HepG2 (cell line): Measurements from ENCODE around the gene SAMD8. TPM values are rescaled to one million over a fixed set of nuclear protein-coding genes. Genes with fewer than 3 reads are reported as not detected.

Experiments
- ATAC-seq: fragments of 200-7000 bp; cut with Tn5 transposase; 3 replicates; pipeline ENCODE4 v1.9.1; 2020; ENCODE audit warnings: mild to moderate bottlenecking, moderate library complexity
- BruUV-seq: library from RNA; stranded (reverse); fragments of 400-500 nt; replicated peaks from 2 replicates; lab custom pipeline; 2021; lab: Mats Ljungman, UMichigan
- CTCF ChIA-PET: fragments of 300-600 bp; formaldehyde crosslinking; extraction: SDS; loops from one replicate; lab custom pipeline; 2021; ENCODE audit warnings: low total read pairs, inconsistent platforms, low intra/inter-chr PET ratio; lab: Yijun Ruan, JAX
- POLR2A ChIA-PET: fragments of 350-600 bp; sonication (Branson Sonifier 250); formaldehyde crosslinking; loops from one replicate; lab custom pipeline; 2020; ENCODE audit warnings: antibody characterized with exemption, inconsistent platforms; lab: Yijun Ruan, JAX
- DNase-seq: peaks from one replicate; pipeline ENCODE4 v3.0.0-alpha.2; 2015; ENCODE audit warnings: low spot score
- FAIRE-seq: peaks from 3 replicates; lab custom pipeline; 2011; peaks lifted over from hg19 to GRCh38; lab: Jason Lieb, UNC
- H2AFZ ChIP-seq: one replicate; pipeline ENCODE4 v1.6.1; 2011; ENCODE audit warnings: low read length, inconsistent platforms
- H3K27ac ChIP-seq: fragments of 300-600 bp; 3 replicates; pipeline ENCODE4 v1.8.0; 2011; ENCODE audit warnings: mixed run types, mild to moderate bottlenecking, mixed read lengths, low read length, inconsistent platforms; ENCODE audit not compliant: insufficient read depth; ENCODE audit errors: extremely low read length
- H3K27me3 ChIP-seq, 2 experiments: fragments of 200-600 bp in 1 of 2; 2 replicates in 1 of 2; 3 replicates in 1 of 2; pipeline versions ENCODE4 v1.6.0 to v1.8.0; 2011; ENCODE audit warnings: low read length in 2 of 2, mild to moderate bottlenecking in 2 of 2, moderate library complexity in 2 of 2, inconsistent platforms in 1 of 2; ENCODE audit not compliant: insufficient read depth in 2 of 2, control insufficient read depth in 1 of 2
- H3K36me3 ChIP-seq, 2 experiments: fragments of 200-600 bp in 1 of 2; replicated peaks in 1 of 2; 2 replicates in 1 of 2; 3 replicates in 1 of 2; pipeline versions ENCODE4 v1.5.1 to v1.8.0; 2011; ENCODE audit warnings: low read length in 2 of 2, inconsistent platforms in 1 of 2; ENCODE audit not compliant: insufficient read depth in 2 of 2, control insufficient read depth in 1 of 2
- H3K4me1 ChIP-seq: 2 replicates; pipeline ENCODE4 v1.5.1; 2012; ENCODE audit warnings: low read length, inconsistent platforms; ENCODE audit not compliant: insufficient read depth
- H3K4me2 ChIP-seq: 2 replicates; pipeline ENCODE4 v1.6.0; 2011; ENCODE audit warnings: low read depth, low read length, inconsistent platforms
- H3K4me3 ChIP-seq, 3 experiments: fragments of 200-600 bp in 1 of 3; sonication (generic), shearing (Covaris generic) in 1 of 3; replicated peaks in 1 of 3; 2 replicates each; pipeline ENCODE4 v1.5.1; 2011 to 2016; ENCODE audit warnings: low read length in 3 of 3, inconsistent platforms in 2 of 3, low read depth in 2 of 3, mild to moderate bottlenecking in 2 of 3, control low read depth in 1 of 3, mixed read lengths in 1 of 3; ENCODE audit not compliant: insufficient read depth in 1 of 3
- H3K79me2 ChIP-seq: one replicate; pipeline ENCODE4 v1.6.1; 2011; ENCODE audit warnings: low read length, inconsistent platforms; ENCODE audit not compliant: insufficient read depth
- H3K9ac ChIP-seq: 2 replicates; pipeline ENCODE4 v1.6.0; 2011; ENCODE audit warnings: mild to moderate bottlenecking, low read depth, low read length, inconsistent platforms; ENCODE audit not compliant: insufficient read depth
- H3K9me3 ChIP-seq: 2 replicates; pipeline ENCODE4 v1.5.1; 2012; ENCODE audit warnings: mild to moderate bottlenecking, low read length
- H4K20me1 ChIP-seq: 2 replicates; pipeline ENCODE4 v1.6.0; 2011; ENCODE audit warnings: inconsistent platforms, mild to moderate bottlenecking, low read length, moderate library complexity; ENCODE audit not compliant: insufficient read depth
- MAFK ChIP-seq, 2 experiments: IDR thresholded peaks in 1 of 2; conservative IDR thresholded peaks in 1 of 2; 2 replicates each; pipeline ENCODE4 v1.6.1; 2011; ENCODE audit warnings: improper control_type of control experiment in 2 of 2, low read length in 2 of 2
- MTF1 ChIP-seq: sonication (generic); formaldehyde crosslinking; IDR thresholded peaks from 2 replicates; pipeline ENCODE4 v1.5.0; 2020; ENCODE audit warnings: missing genetic modification reagents
- POLR2AphosphoS5 ChIP-seq: IDR thresholded peaks from 2 replicates; pipeline ENCODE4 v1.6.1; 2012; ENCODE audit warnings: low read depth, low read length
- ZNF44 ChIP-seq: sonication (generic); formaldehyde crosslinking; IDR thresholded peaks from 2 replicates; pipeline ENCODE4 v1.5.1; 2020; ENCODE audit warnings: mild to moderate bottlenecking, missing genetic modification reagents
- ZNF678 ChIP-seq: sonication (generic); formaldehyde crosslinking; IDR thresholded peaks from 2 replicates; pipeline ENCODE4 v1.4.0; 2020; ENCODE audit warnings: mild to moderate bottlenecking, missing genetic modification reagents
- ZNF83 ChIP-seq: sonication (generic); formaldehyde crosslinking; IDR thresholded peaks from 2 replicates; pipeline ENCODE4 v1.4.0; 2020; ENCODE audit warnings: missing genetic modification reagents, mild to moderate bottlenecking, borderline replicate concordance
- ZNF891 ChIP-seq: sonication (generic); formaldehyde crosslinking; IDR thresholded peaks from 2 replicates; pipeline ENCODE4 v1.5.0; 2020; ENCODE audit warnings: mild to moderate bottlenecking, missing genetic modification reagents
- WGBS: methylation state at CpG from one replicate; pipeline ENCODE4 v1.1.6; 2017; ENCODE audit warnings: low lambda C conversion rate; 5-methylcytosine and 5-hydroxymethylcytosine counted together
- in situ Hi-C: cut with HindIII; loops from 2 replicates; pipeline ENCODE4 v1.10.0; 2017; ENCODE audit warnings: low pct_unique_long_range_greater_than_20kb; ENCODE audit not compliant: extremely low pct_ligation_motif_present
- intact Hi-C: fragments of 100-400 bp; cut with micrococcal nuclease; formaldehyde crosslinking; loops from one replicate; pipeline ENCODE4 v1.10.0; 2022; ENCODE audit not compliant: unreplicated experiment
- polyA plus RNA-seq, 8 experiments: library from polyadenylated mRNA; depleted of rRNA in 3 of 8; stranded (reverse) in 7 of 8; unstranded in 1 of 8; fragments of >200 nt; fragmentation: Illumina TruSeq in 4 of 8; extraction: Trizol in 4 of 8; gene quantifications; 2 replicates each; pipeline versions ENCODE4 v1.2.1 to v1.2.3, GENCODE V29; 2011 to 2016; ENCODE audit warnings: low read depth in 4 of 8, missing spikeins in 1 of 8, mixed read lengths in 1 of 8; ENCODE audit not compliant: insufficient read depth in 1 of 8
- total RNA-seq, 5 experiments: library from RNA; depleted of rRNA; stranded (reverse); fragments of >200 nt; fragmentation: Illumina TruSeq; extraction: Trizol; gene quantifications; 2 replicates each; pipeline ENCODE4 v1.2.3, GENCODE V29; 2016; ENCODE audit warnings: low read depth in 1 of 5
- TF ChIP-seq, protein P1 (sequence below): sonication (generic); formaldehyde crosslinking; IDR thresholded peaks from 2 replicates; pipeline ENCODE4 v1.8.1; 2023; ENCODE audit warnings: missing genetic modification reagents, mild to moderate bottlenecking, borderline replicate concordance
- TF ChIP-seq, protein P2 (sequence below): sonication (generic); formaldehyde crosslinking; IDR thresholded peaks from 2 replicates; pipeline ENCODE4 v1.5.0; 2020; ENCODE audit warnings: mild to moderate bottlenecking, missing genetic modification reagents, borderline replicate concordance

SAMD8 gene
- total and polyA plus RNA-seq, 2 of the 13 experiments (the other 11 are each of a cell fraction or from before 2014, with no cell fraction given) = 10.4 to 13.2 TPM

DNA sequence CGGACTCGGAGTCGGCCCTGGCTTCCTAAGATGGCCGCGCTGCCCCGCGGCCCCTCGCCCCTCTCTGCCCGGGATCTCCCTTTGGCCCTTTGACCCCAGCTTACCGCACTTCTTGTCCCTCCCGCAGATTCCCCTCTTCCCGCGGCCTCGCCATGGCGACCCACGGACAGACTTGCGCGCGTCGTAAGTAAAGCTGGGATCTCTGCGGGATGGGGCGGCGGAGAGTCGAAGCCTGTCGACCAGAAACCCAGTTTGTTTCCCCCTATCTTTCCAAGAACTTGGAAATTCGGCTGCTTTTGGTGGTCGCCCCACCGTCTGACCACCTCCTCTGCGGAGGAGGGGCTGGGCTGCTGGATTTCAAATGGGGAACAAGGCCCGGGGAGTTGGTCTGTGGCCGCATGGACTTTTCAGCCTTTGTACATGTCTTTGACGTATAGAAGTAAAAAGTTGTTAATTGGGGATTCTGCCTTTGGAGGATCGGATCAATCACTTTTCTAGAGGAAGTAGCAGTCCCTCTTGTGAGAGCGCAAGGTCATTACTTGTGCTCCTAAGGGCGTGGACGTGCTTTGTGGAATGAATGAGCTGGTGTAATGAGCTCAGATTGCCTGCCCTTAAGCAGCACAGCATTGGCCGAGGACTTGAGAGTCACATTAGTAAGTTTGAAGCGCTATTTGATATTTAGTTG is 99.7 kb downstream of the SAMD8 start (continued):
- TF ChIP-seq POLR2AphosphoS5 (0 out of 2 replicates have a peak, but pooled peaks have one; percentile 23), ZNF83 (CRISPR knock-in tag) (no peak), ZNF891 (CRISPR knock-in tag) (0 out of 2 replicates have a peak, but pooled peaks have one; percentile 39)
- TF ChIP-seq, protein P1, sequence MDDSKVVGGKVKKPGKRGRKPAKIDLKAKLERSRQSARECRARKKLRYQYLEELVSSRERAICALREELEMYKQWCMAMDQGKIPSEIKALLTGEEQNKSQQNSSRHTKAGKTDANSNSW (CRISPR knock-in tag) = no peak

DNA sequence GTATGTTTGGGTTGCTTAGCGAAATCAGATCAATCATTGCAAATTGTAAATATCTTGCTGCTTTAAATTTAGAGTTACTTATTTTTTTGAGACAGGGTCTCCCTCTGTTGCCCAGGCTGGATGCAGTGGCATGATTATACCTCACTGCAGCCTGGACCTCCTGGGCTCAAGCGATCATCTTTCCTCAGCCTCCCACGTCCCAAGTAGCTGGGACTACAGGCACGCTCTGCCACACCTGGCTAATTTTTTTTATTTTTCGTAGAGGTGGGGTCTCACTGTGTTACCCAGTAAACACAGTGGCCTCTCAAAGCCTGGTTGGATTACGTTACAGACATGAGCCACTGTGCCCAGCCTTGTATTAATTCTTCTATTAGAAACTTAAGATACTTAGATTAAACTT is 100.9 kb downstream of the SAMD8 start:
- ATAC-seq = no peak
- TF ChIP-seq ZNF44 (CRISPR knock-in tag) (no peak), MAFK (conservative IDR thresholded peaks at IDR 0.05 in 1 of 2, IDR thresholded peaks at IDR 0.05 in 1 of 2; ENCODE audit: low read length in 2 of 2) (no peak), MTF1 (CRISPR knock-in tag) (no peak), ZNF678 (CRISPR knock-in tag) (no peak)
- TF ChIP-seq, protein P2, sequence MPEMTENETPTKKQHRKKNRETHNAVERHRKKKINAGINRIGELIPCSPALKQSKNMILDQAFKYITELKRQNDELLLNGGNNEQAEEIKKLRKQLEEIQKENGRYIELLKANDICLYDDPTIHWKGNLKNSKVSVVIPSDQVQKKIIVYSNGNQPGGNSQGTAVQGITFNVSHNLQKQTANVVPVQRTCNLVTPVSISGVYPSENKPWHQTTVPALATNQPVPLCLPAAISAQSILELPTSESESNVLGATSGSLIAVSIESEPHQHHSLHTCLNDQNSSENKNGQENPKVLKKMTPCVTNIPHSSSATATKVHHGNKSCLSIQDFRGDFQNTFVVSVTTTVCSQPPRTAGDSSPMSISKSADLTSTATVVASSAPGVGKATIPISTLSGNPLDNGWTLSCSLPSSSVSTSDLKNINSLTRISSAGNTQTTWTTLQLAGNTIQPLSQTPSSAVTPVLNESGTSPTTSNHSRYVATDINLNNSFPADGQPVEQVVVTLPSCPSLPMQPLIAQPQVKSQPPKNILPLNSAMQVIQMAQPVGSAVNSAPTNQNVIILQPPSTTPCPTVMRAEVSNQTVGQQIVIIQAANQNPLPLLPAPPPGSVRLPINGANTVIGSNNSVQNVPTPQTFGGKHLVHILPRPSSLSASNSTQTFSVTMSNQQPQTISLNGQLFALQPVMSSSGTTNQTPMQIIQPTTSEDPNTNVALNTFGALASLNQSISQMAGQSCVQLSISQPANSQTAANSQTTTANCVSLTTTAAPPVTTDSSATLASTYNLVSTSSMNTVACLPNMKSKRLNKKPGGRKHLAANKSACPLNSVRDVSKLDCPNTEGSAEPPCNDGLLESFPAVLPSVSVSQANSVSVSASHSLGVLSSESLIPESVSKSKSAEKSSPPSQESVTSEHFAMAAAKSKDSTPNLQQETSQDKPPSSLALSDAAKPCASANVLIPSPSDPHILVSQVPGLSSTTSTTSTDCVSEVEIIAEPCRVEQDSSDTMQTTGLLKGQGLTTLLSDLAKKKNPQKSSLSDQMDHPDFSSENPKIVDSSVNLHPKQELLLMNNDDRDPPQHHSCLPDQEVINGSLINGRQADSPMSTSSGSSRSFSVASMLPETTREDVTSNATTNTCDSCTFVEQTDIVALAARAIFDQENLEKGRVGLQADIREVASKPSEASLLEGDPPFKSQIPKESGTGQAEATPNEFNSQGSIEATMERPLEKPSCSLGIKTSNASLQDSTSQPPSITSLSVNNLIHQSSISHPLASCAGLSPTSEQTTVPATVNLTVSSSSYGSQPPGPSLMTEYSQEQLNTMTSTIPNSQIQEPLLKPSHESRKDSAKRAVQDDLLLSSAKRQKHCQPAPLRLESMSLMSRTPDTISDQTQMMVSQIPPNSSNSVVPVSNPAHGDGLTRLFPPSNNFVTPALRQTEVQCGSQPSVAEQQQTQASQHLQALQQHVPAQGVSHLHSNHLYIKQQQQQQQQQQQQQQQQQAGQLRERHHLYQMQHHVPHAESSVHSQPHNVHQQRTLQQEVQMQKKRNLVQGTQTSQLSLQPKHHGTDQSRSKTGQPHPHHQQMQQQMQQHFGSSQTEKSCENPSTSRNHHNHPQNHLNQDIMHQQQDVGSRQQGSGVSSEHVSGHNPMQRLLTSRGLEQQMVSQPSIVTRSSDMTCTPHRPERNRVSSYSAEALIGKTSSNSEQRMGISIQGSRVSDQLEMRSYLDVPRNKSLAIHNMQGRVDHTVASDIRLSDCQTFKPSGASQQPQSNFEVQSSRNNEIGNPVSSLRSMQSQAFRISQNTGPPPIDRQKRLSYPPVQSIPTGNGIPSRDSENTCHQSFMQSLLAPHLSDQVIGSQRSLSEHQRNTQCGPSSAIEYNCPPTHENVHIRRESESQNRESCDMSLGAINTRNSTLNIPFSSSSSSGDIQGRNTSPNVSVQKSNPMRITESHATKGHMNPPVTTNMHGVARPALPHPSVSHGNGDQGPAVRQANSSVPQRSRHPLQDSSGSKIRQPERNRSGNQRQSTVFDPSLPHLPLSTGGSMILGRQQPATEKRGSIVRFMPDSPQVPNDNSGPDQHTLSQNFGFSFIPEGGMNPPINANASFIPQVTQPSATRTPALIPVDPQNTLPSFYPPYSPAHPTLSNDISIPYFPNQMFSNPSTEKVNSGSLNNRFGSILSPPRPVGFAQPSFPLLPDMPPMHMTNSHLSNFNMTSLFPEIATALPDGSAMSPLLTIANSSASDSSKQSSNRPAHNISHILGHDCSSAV (CRISPR knock-in tag) = no peak
- TF ChIP-seq, all 625 proteins: peak for 0
- Histone ChIP-seq H3K27me3 (no peaks in the 10 kb centered on the region; a peak in 1 of 5 replicates), H3K9me3 (no peaks in the 10 kb centered on the region), H3K4me1 (peaks cover 82% of the 10 kb centered on the region), H3K36me3 (peaks cover 6 to 42% of the 10 kb centered on the region in 2 experiments), H3K9ac (peak overlapping the region; percentile 96), H3K27ac (no peak overlapping the region), H2AFZ (no peak overlapping the region), H4K20me1 (peaks cover 27% of the 10 kb centered on the region), H3K79me2 (peaks cover 56% of the 10 kb centered on the region), H3K4me3 (peak overlapping the region; percentile 80 to 91 (median 90)), H3K4me2 (peak overlapping the region; percentile 80)
- CTCF ChIA-PET = no interaction called here
- WGBS = 83% methylated on average over 6 of the region's 6 CpGs
- POLR2A ChIA-PET = interaction anchor here (2.8 to 4.8 kb wide), 2 partner anchors 13 to 14 kb away, joined by 11 to 55 read pairs; no protein-coding TSS in a partner anchor
- DNase-seq = no peak
- intact Hi-C loops (no loop called here), in situ Hi-C loops (no loop called here)
- BruUV-seq = no TSS peak
- no peak for FAIRE-seq
